Fibroblast of lung (primary cell): Measurements from ENCODE around the gene FUT8. TPM values are rescaled to one million over a fixed set of nuclear protein-coding genes. Genes with fewer than 3 reads are reported as not detected.

Experiments
- DNase-seq, 2 donors: peaks; one replicate each; pipeline versions ENCODE4 v3.0.0 to v3.0.0-alpha.2; 2010; ENCODE audit warnings: low read depth in 2 of 2
- H2AFZ ChIP-seq: 2 replicates; pipeline ENCODE4 v1.5.1; 2012; ENCODE audit warnings: low read length, control low read depth, inconsistent platforms
- H3K27ac ChIP-seq: 2 replicates; pipeline ENCODE4 v1.5.1; 2011; ENCODE audit warnings: low read length, control low read depth; ENCODE audit not compliant: insufficient read depth
- H3K27me3 ChIP-seq: 2 replicates; pipeline ENCODE4 v1.5.1; 2011; ENCODE audit warnings: mild to moderate bottlenecking, low read length; ENCODE audit not compliant: control insufficient read depth, insufficient read depth
- H3K36me3 ChIP-seq: 2 replicates; pipeline ENCODE4 v1.5.1; 2011; ENCODE audit warnings: low read length; ENCODE audit not compliant: control insufficient read depth, insufficient read depth
- H3K4me1 ChIP-seq: 2 replicates; pipeline ENCODE4 v1.5.1; 2011; ENCODE audit warnings: low read length; ENCODE audit not compliant: control insufficient read depth, insufficient read depth; ENCODE audit errors: extremely low read depth
- H3K4me2 ChIP-seq: 2 replicates; pipeline ENCODE4 v1.5.1; 2011; ENCODE audit warnings: low read length, control low read depth; ENCODE audit not compliant: insufficient read depth; ENCODE audit errors: extremely low read depth
- H3K4me3 ChIP-seq, 4 experiments: fragments of 200-600 bp in 1 of 4; sonication (generic) in 1 of 4; replicated peaks in 1 of 4; 2 replicates each; pipeline ENCODE4 v1.5.1; 2011 to 2016; ENCODE audit warnings: low read length in 4 of 4, low read depth in 3 of 4, mild to moderate bottlenecking in 3 of 4, control low read depth in 2 of 4, inconsistent platforms in 1 of 4, mixed read lengths in 1 of 4; ENCODE audit not compliant: insufficient read depth in 1 of 4; ENCODE audit errors: control extremely low read depth in 1 of 4
- H3K79me2 ChIP-seq: 2 replicates; pipeline ENCODE4 v1.5.1; 2012; ENCODE audit warnings: mild to moderate bottlenecking, low read length, inconsistent platforms; ENCODE audit not compliant: control insufficient read depth, insufficient read depth
- H3K9ac ChIP-seq: 2 replicates; pipeline ENCODE4 v1.5.1; 2011; ENCODE audit warnings: mild to moderate bottlenecking, low read length, control low read depth; ENCODE audit not compliant: insufficient read depth
- H3K9me3 ChIP-seq: 2 replicates; pipeline ENCODE4 v1.5.1; 2012; ENCODE audit warnings: low read depth, low read length; ENCODE audit not compliant: control insufficient read depth, insufficient read depth
- H4K20me1 ChIP-seq: 2 replicates; pipeline ENCODE4 v1.5.1; 2011; ENCODE audit warnings: low read length; ENCODE audit not compliant: control insufficient read depth, insufficient read depth; ENCODE audit errors: extremely low read depth
- CTCF ChIP-seq, 2 donors: IDR thresholded peaks in 1 of 2; conservative IDR thresholded peaks in 1 of 2; 1 replicate in 1 of 2; 2 replicates in 1 of 2; pipeline ENCODE4 v1.5.1; 2011 to 2012; ENCODE audit warnings: low read length in 2 of 2, control low read depth in 1 of 2, inconsistent platforms in 1 of 2, low read depth in 1 of 2, mild to moderate bottlenecking in 1 of 2
- EZH2 ChIP-seq: IDR thresholded peaks from 2 replicates; pipeline ENCODE4 v1.5.1; 2012; ENCODE audit warnings: low read length, control low read depth, mild to moderate bottlenecking; ENCODE audit errors: missing control alignments
- polyA plus RNA-seq, 2 donors: library from polyadenylated mRNA; depleted of rRNA in 1 of 2; stranded (reverse) in 1 of 2; unstranded in 1 of 2; fragments of >200 nt; gene quantifications; 2 replicates each; pipeline ENCODE4 v1.2.1, GENCODE V29; 2011 to 2012; ENCODE audit warnings: missing spikeins in 1 of 2
- total RNA-seq: library from RNA; depleted of rRNA; stranded (reverse); fragments of >200 nt; gene quantifications from 2 replicates; pipeline ENCODE4 v1.2.1, GENCODE V29; 2014

The FUT8 gene
- total and polyA plus RNA-seq, 2 donors (not counting 1 experiment from before 2014, with no cell fraction given) = 51.4 to 95.8 TPM

DNA sequence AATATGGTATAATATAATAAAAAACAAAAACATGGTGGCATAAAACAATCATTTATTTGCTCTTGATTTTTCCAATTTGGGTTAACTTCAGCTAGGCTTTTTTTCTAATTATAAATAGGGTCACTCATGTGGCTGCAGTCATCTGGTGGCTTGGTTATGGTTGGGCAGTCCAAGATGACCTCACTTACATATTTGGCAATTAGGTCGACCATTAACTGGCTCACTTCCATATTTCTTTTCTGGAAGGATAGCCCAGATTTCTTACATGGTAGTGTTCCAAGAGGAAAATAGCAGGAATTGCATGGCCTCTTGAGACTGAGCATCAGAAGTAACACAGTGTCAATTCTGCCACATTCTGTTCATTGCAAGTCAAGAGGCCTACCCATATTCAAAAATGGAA lies 153.4 kb downstream of the FUT8 start:
- Histone ChIP-seq H3K79me2 (no peaks in the 10 kb centered on the region), H2AFZ (no peak overlapping the region), H3K4me3 (no peak overlapping the region), H4K20me1 (no peaks in the 10 kb centered on the region), H3K36me3 (no peaks in the 10 kb centered on the region), H3K4me2 (no peak overlapping the region), H3K9me3 (no peaks in the 10 kb centered on the region), H3K9ac (no peak overlapping the region), H3K27me3 (no peaks in the 10 kb centered on the region), H3K4me1 (no peaks in the 10 kb centered on the region), H3K27ac (no peak overlapping the region)
- TF ChIP-seq CTCF (conservative IDR thresholded peaks at IDR 0.05 in 1 of 2, IDR thresholded peaks at IDR 0.05 in 1 of 2; ENCODE audit: low read depth in 1 of 2, low read length in 2 of 2) = no peak
- TF ChIP-seq EZH2 = no peak
- DNase-seq = peak; percentile 29 to 33

DNA sequence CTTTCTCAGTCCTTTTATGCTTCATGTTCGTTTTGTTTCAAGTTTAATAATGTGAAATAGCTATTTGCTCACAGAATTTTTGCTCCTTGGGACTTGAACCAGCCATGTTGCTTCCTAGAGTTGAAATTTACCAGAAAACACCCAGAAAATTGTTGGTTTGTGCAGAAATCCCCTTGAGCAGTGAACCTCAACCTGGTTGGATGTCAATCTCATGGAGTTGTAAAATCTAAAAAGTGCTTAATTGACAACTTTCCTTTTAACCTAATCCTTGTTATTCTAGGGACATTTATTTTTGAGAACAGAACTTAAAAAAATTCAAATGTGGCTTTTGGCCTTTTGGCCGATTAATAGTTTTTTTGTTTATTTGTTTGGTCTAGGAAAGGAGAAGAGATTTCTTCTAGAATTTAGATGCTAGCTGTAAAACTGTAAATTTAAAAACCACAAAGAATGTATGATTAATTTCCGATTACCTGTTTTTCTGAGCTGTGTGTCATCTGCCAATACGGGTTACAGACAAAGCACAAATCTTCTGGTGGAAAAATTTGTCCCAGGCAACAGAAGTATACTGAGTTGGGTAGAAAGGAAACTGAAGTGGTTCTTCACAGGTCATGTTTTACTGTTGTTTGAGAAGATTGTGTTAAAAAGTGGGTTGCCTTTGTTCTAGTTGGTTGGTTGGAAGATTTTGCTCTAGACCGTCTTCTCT lies 154.4 kb downstream of the FUT8 start:
- Histone ChIP-seq H3K4me2 (no peak overlapping the region), H3K27me3 (no peaks in the 10 kb centered on the region), H3K9me3 (no peaks in the 10 kb centered on the region), H3K4me1 (no peaks in the 10 kb centered on the region), H3K36me3 (no peaks in the 10 kb centered on the region), H3K4me3 (no peak overlapping the region), H2AFZ (no peak overlapping the region), H3K9ac (no peak overlapping the region), H3K79me2 (no peaks in the 10 kb centered on the region), H4K20me1 (no peaks in the 10 kb centered on the region), H3K27ac (no peak overlapping the region)
- peak in 1 of 2 donors; percentile 11 for DNase-seq
- no peak for TF ChIP-seq CTCF (conservative IDR thresholded peaks at IDR 0.05 in 1 of 2, IDR thresholded peaks at IDR 0.05 in 1 of 2; ENCODE audit: low read depth in 1 of 2, low read length in 2 of 2)
- TF ChIP-seq EZH2 = no peak

DNA sequence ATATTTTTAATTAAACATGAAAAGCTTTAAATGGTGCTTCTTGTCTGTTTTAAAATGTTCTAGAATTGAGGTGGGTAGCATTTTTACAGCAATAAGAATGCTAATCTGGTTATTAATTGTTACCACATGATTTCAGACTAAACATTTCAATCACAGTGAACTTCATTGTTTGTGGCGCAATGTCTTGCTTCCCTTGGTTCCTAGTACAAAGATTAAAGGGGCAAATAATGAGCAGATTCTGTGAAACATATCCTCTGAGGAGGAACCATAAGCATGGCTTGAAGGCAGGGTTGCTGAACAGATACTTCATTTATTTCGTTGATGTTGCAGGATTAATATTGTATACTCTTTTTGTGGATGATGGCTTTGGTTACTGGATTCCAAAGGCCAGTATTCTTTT lies 162.1 kb downstream of the FUT8 start:
- no peaks in the 10 kb centered on the region for H3K36me3 ChIP-seq
- H3K27me3 ChIP-seq = no peaks in the 10 kb centered on the region
- no peaks in the 10 kb centered on the region for H3K79me2 ChIP-seq
- DNase-seq = no peak
- H3K9ac ChIP-seq = no peak overlapping the region
- H3K4me1 ChIP-seq = no peaks in the 10 kb centered on the region
- no peak overlapping the region for H3K27ac ChIP-seq
- no peak overlapping the region for H3K4me2 ChIP-seq
- H3K4me3 ChIP-seq = no peak overlapping the region
- H3K9me3 ChIP-seq = no peaks in the 10 kb centered on the region
- no peaks in the 10 kb centered on the region for H4K20me1 ChIP-seq
- no peak for TF ChIP-seq EZH2
- TF ChIP-seq CTCF (conservative IDR thresholded peaks at IDR 0.05 in 1 of 2, IDR thresholded peaks at IDR 0.05 in 1 of 2; ENCODE audit: low read depth in 1 of 2, low read length in 2 of 2) = no peak
- H2AFZ ChIP-seq = no peak overlapping the region
